Ovary (tissue), 3 donors: ENCODE results near the gene RBMS1.

ENCODE experiments used
- EP300 ChIP-seq: sonication (generic); formaldehyde crosslinking; IDR thresholded peaks from one replicate; pipeline ENCODE4 v1.6.1; 2017; ENCODE audit warnings: antibody characterized with exemption
- POLR2A ChIP-seq: fragments of 450-650 bp; IDR thresholded peaks from one replicate; pipeline ENCODE4 v1.6.1; 2017; ENCODE audit warnings: antibody characterized with exemption, mild to moderate bottlenecking, moderate library complexity
- TF ChIP-seq, protein P1 (sequence below), 3 donors: fragments of 450-650 bp in 2 of 3; fragments of 200-600 bp in 1 of 3; IDR thresholded peaks; one replicate each; pipeline versions ENCODE4 v1.5.1 to v1.8.0; 2016 to 2022; ENCODE audit warnings: antibody characterized with exemption in 3 of 3, mild to moderate bottlenecking in 1 of 3
- donor health status: DM: no; HTN: no; CAD: no.

DNA sequence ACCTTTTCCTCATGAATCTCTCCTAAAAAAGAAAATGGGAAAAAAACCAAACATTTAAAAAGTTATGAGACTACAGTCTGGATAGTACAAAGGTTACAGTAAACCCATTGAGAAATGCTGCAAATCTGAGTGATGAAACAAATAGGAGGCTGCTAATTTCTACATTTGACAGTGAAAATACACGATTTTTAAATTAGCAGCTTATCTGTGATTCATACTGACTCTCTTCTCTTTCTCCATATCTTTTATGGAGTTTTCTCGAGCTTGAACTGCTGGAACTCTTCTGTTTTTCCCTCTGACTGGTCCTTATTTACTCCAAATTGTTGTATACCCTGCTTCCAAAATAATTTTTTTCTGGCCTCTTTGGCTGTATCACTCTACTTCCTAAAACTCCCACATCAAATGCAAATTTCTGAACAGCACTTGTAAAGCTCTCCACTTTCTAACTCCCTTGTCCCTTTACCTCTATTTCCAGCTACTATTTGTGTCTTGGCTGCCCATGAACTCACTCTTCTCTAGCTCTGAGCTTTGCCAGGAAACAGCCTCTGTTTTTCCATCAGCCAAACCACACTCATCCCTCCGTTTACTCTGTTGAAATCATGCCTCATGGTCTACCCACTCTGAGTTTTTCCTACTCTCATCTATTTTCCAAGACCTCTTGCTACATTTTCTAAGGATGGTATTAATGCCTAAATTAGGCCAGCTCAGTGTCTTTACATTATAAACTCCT, 73.7 kb downstream of the RBMS1 start:
- TF ChIP-seq, protein P1, sequence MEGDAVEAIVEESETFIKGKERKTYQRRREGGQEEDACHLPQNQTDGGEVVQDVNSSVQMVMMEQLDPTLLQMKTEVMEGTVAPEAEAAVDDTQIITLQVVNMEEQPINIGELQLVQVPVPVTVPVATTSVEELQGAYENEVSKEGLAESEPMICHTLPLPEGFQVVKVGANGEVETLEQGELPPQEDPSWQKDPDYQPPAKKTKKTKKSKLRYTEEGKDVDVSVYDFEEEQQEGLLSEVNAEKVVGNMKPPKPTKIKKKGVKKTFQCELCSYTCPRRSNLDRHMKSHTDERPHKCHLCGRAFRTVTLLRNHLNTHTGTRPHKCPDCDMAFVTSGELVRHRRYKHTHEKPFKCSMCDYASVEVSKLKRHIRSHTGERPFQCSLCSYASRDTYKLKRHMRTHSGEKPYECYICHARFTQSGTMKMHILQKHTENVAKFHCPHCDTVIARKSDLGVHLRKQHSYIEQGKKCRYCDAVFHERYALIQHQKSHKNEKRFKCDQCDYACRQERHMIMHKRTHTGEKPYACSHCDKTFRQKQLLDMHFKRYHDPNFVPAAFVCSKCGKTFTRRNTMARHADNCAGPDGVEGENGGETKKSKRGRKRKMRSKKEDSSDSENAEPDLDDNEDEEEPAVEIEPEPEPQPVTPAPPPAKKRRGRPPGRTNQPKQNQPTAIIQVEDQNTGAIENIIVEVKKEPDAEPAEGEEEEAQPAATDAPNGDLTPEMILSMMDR (IDR thresholded peaks at IDR 0.05): no peak
- TF ChIP-seq POLR2A (no peak), EP300 (no peak)
